Smooth muscle cell of the brain vasculature (primary cell): ENCODE measurements around the gene MARCHF7.
"Not testable (repeated sequence)": the region's sequence is repeated elsewhere in the genome, so short reads cannot be mapped to it uniquely, and the experiment has no call there.

ENCODE experiments used
- DNase-seq: peaks from one replicate; pipeline ENCODE4 v3.0.0-alpha.2; 2012; ENCODE audit warnings: low read depth, low spot score

MARCHF7 gene

DNA sequence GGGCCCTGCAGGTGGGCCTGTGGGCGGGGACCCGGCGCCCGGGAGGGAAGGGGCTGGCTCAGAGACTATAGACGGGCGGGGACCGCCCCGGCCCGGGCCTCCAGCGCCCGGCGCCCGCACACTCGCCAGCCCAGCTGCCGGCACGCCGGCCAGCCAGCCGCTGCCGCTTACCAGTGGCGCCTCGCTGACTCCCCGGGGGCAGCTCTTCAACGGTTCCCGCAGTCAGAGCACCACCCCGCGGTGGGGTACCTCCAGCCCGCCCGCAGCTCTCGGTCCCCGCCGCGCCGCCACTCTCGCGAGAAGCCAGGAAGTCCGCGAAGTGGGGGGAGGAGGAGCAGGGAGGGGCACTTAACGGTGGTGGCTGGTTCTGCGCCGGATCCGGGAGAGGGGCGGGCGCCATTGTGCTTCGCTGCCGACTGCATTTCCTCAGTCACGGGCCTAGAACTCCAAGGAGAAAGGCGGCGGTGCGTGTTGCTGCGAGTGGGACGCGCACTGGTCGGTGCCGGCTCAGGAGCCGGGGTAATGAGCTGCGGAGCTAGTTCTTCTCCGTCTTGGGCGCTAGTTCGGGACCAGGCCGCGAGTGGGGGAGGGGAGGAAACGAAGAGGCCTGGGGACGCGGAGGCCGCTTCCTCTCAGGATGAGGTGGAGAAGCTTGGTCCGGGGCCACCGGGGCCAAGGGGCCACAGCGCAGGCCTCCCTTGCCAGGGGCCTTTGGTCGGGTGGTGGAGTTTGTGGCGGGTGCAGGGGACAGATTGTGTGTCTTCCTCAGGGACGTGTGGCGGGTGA is at the start of gene MARCHF7:
TSS of gene MARCHF7 (plus strand) at position 364 of the 786 bp plus-strand sequence. CDS start 16,517 bp downstream, outside the sequence.
- peak; percentile 84 for DNase-seq

DNA sequence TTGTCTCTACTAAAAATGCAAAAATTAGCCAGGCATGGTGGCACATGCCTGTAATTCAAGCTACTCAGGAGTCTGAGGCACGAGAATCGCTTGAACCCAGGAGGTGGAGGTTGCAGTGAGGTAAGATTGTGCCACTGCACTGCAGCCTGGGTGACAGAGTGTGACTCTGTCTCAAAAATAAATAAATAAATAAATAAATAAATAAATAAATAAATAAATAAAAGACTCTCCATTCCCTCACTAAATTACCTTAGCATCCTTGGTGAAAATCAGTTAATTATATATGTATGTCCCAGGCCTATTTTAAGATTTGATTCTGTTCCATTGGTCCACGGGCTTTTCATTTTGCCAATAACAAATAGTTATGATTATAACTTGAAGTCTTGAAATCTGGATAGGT is 44.9 kb upstream of the MARCHF7 start:
- DNase-seq: not testable (repeated sequence)

DNA sequence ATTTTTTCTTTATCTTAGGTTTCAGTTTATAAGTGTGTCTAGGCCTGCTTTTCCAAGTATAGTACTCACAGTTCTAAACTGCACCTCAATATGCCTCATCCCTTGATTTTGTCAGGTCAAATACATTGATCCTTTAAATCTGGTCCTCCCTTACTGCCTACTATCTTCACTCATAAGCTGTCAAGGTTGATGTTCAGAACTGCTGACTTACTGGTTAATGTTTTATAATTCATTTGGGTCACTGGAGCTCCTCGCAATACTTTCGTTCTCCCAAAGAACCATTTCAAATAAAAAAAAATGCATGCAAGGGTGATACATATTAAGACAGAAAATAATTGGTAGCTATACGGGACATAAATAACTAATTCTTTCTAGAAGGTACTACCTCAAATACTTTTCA is 41.3 kb upstream of the MARCHF7 start:
- DNase-seq: no peak

GRCh38 chr2:159677654-159678053 is 34.7 kb upstream of the MARCHF7 start:
- DNase-seq: no peak

DNA sequence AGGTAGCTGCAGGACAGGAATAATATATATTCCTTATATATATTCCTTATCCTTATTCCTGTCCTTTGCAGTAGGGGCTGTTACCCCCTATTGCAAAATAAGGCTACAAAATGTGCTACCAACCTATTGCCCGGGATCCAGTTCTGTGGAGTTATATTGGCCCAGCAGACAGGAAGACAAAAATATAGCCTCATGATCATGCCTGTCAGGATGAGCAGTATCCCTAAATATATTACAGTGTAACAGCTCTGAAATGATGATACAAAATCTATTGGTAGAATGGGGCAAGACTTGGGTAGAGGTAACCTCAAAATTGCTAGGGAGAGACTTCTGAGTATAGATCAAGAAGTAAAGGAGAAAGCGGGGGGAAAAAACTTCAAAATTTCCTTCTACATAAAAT is 31.6 kb upstream of the MARCHF7 start:
- no peak for DNase-seq

DNA sequence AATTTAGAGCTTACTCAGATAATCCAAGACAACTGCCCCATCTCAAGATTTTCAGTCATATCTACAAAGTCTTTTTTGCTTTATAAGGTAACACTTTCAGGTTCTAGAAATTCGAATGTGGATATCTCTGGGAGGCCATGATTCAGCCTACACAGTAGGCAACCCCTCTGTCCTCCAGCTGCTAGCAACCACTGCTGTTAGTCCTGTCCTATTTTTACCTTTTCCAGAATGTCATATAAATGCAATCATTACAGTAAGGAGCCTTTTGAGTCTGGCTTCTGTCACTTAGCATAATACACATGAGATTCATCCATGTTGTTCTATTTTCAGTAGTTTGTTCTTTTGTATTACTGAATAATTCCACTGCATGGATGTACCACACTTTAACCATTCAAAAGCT is 28.5 kb upstream of the MARCHF7 start:
- no peak for DNase-seq

DNA sequence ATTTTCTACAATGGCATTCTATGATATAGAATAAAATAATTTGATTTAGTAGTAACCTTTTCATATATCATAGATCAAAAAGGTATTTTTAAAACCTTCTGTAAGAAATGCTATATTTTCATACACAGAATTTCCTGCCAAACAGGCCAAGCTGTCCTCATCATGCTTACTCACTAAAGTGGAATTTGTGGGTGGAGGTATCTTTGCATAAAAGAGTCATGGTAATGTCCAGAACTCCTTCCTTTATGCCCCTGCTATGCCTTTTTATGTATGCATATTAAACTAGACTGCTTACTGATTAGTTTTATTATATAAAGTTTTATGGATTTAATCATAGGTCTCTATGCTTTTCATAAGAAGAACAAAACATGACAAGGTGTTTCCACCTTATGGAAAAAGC is 27.5 kb upstream of the MARCHF7 start:
- DNase-seq: no peak

- DNase-seq: no peak
These were observed 17.7 kb upstream of the MARCHF7 start for GRCh38 chr2:159694500-159695040.

- no peak for DNase-seq
These were observed 16.4 kb upstream of the MARCHF7 start for GRCh38 chr2:159695795-159696448.

GRCh38 chr2:159703491-159703890 is 8.8 kb upstream of the MARCHF7 start:
- DNase-seq: no peak

GRCh38 chr2:159706385-159706980 is 5.8 kb upstream of the MARCHF7 start:
- no peak for DNase-seq

DNA sequence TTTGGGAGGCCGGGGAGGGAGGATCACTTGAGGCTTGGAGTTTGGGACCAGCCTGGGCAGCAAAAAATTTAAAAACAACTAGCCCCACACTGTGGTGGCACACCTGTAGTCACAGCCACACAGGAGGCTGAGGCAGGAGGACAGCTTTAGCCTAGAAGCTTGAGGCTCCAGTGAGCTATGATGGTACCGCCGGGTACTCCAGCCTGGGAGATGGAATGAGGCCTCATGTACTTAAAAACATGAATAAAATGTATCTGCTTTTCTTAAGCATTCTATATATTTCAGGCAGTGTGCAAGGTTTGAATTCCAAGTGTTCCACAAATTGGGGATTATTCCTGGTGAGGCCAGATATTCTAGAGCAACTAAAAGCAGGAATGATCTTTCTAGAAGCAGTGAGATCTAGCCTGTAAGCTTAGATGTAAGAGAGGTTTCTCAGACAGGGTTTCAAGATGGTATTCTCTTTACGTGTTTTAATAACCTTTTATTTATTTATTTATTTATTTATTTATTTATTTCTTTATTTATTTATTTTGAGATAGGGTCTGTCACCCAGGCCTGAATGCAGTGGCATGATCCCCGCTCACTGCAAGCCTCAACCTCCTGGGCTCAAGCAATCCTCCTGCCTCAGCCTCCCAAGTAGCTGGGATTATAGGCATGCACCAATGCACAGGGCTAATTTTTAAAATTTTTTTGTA is 4.1 kb upstream of the MARCHF7 start:
- no peak for DNase-seq

- DNase-seq: no peak
These were observed 1.6 kb upstream of the MARCHF7 start for GRCh38 chr2:159710601-159711180.

DNA sequence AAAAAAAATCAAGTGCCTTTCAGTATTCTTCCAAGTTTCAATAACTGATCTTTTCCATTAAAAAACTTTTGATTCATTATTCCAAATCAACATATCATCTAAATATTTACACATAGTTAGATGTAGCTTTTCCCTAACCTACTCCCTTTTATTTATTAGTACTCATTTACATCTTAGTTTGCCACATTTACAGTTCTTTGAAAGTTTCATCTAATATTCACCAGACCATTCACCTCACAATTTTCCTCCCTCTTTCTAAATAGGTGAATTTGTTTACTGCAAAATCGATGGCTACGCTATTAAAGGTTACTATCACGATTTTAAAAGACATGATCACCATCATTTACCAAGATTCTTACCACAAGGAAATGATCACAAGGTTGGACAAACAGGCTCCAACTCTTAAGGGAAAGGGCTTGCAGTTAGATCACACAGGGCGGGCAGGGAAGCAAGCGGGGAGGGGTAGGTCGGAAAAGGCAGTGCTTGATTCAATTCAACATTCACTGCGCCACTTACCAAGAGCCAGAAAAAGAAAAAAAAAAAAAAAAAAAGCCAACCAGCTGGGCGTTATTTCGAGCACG is 654 bp upstream of the MARCHF7 start:
- no peak for DNase-seq

GRCh38 chr2:159712929-159713420 is 669 bp downstream of the MARCHF7 start:
- DNase-seq: no peak

- DNase-seq: no peak
These were observed 1.4 kb downstream of the MARCHF7 start for GRCh38 chr2:159713631-159714246.

- no peak for DNase-seq
These were observed 2.1 kb downstream of the MARCHF7 start for GRCh38 chr2:159714247-159714930.

DNA sequence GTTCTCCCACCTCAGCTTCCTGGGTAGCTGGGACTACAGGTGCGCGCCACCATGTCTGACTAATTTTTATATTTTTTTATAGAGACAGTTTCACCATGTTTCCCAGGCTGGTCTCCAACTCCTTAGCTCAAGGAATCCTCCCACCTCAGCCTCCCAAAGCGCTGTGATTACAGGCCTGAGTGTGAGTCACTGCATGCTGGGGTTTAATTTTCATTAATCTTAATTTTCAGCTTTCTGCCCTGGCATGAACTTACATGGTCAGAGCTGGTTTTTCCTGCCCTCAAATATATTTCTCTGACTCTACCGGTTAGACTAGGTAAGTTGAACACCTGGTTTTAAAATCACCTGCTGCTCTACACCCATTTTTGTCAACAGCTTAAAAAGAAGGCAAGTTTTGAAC is 3.1 kb downstream of the MARCHF7 start:
- DNase-seq: no peak

DNA sequence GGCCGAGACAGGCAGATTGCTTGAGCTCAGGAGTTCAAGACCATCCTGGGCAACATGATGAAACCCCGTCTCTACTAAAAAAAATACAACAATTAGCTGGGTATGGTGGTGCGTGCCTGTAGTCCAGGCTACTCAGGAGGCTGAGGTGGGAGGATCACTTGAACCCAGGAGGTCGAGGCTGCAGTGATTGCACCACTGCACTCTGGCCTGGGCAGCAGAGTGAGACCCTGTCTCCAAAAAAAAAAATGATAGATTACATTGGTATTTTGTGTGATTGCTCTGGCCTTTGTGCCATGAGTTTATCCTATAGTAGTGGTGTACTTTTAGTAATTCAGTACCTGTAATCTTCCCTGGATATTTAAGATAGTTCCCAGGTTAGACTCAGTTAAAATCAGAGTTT is 4.1 kb downstream of the MARCHF7 start:
- not testable (repeated sequence) for DNase-seq

GRCh38 chr2:159716857-159717256 is 4.6 kb downstream of the MARCHF7 start:
- DNase-seq: no peak
